Muscle layer of colon (tissue), 2 donors: ENCODE data around the gene ABCC11.

ENCODE experiments used
- H3K27ac ChIP-seq: one replicate; pipeline ENCODE4 v1.7.0; 2013; ENCODE audit warnings: low read depth, mild to moderate bottlenecking, low read length, moderate library complexity
- H3K27me3 ChIP-seq, 2 donors: one replicate each; pipeline ENCODE4 v1.7.0; 2013; ENCODE audit warnings: low read length in 2 of 2, mild to moderate bottlenecking in 2 of 2; ENCODE audit not compliant: insufficient read depth in 2 of 2, control insufficient read depth in 1 of 2
- H3K36me3 ChIP-seq: one replicate; pipeline ENCODE4 v1.7.0; 2013; ENCODE audit warnings: mild to moderate bottlenecking, low read length; ENCODE audit not compliant: insufficient read depth
- H3K4me1 ChIP-seq: one replicate; pipeline ENCODE4 v1.7.0; 2013; ENCODE audit warnings: mild to moderate bottlenecking, low read length; ENCODE audit not compliant: insufficient read depth
- H3K4me3 ChIP-seq, 2 donors: one replicate each; pipeline ENCODE4 v1.7.0; 2013; ENCODE audit warnings: low read length in 2 of 2, low read depth in 1 of 2, mild to moderate bottlenecking in 1 of 2, moderate library complexity in 1 of 2
- H3K9ac ChIP-seq: one replicate; pipeline ENCODE4 v1.7.0; 2013; ENCODE audit warnings: low read length
- H3K9me3 ChIP-seq: one replicate; pipeline ENCODE4 v1.7.0; 2013; ENCODE audit warnings: mild to moderate bottlenecking, low read length
- donor health status: abdominal sarcoma.
- donor health status: Adenocarcinoma of cecum.

Gene ABCC11

DNA sequence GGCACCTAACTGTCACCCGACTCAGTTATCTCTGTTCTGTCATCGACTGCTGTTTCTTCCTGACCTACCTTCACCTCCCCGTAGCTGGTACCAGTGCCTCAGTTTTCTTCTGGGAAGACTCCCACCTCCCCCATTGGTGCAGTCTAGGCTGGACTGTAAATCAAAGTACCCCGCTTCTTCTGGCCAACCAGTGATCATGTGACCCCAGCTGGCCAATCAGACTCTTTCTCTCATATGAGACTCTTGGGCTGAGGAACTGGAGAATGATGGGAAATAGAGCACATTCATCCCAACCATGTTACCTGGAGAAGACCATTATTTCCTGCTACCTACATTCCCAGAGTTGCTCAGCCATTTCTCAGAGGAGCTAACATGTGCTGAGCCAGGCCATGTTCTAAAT lies 23.8 kb downstream of the ABCC11 start:
- no peaks in the 10 kb centered on the region for H3K36me3 ChIP-seq

GRCh38 chr16:48220891-48221290 lies 26.4 kb downstream of the ABCC11 start:
- no peaks in the 10 kb centered on the region for H3K27me3 ChIP-seq
- no peaks in the 10 kb centered on the region for H3K4me1 ChIP-seq
- no peak overlapping the region for H3K4me3 ChIP-seq
- no peak overlapping the region for H3K27ac ChIP-seq
- H3K9me3 ChIP-seq = no peaks in the 10 kb centered on the region
- H3K9ac ChIP-seq = no peak overlapping the region
- no peaks in the 10 kb centered on the region for H3K36me3 ChIP-seq

More for the DNA sequence above, 23.8 kb downstream of the ABCC11 start:
- Histone ChIP-seq H3K4me3 (no peak overlapping the region), H3K27ac (no peak overlapping the region), H3K4me1 (no peaks in the 10 kb centered on the region), H3K27me3 (no peaks in the 10 kb centered on the region), H3K9me3 (no peaks in the 10 kb centered on the region), H3K9ac (no peak overlapping the region)

GRCh38 chr16:48218473-48218872 lies 28.9 kb downstream of the ABCC11 start:
- no peaks in the 10 kb centered on the region for H3K36me3 ChIP-seq
- no peaks in the 10 kb centered on the region for H3K27me3 ChIP-seq
- H3K4me1 ChIP-seq = no peaks in the 10 kb centered on the region
- H3K4me3 ChIP-seq = no peak overlapping the region
- H3K9me3 ChIP-seq = no peaks in the 10 kb centered on the region
- H3K27ac ChIP-seq = no peak overlapping the region
- no peak overlapping the region for H3K9ac ChIP-seq

GRCh38 chr16:48217708-48218107 lies 29.6 kb downstream of the ABCC11 start:
- no peak overlapping the region for H3K27ac ChIP-seq
- no peaks in the 10 kb centered on the region for H3K27me3 ChIP-seq
- no peak overlapping the region for H3K4me3 ChIP-seq
- H3K36me3 ChIP-seq = no peaks in the 10 kb centered on the region
- H3K9me3 ChIP-seq = no peaks in the 10 kb centered on the region
- no peaks in the 10 kb centered on the region for H3K4me1 ChIP-seq
- H3K9ac ChIP-seq = no peak overlapping the region

GRCh38 chr16:48215738-48216137 lies 31.6 kb downstream of the ABCC11 start:
- Histone ChIP-seq H3K9ac (no peak overlapping the region), H3K9me3 (no peaks in the 10 kb centered on the region), H3K4me1 (no peaks in the 10 kb centered on the region), H3K4me3 (no peak overlapping the region), H3K36me3 (no peaks in the 10 kb centered on the region), H3K27ac (no peak overlapping the region), H3K27me3 (no peaks in the 10 kb centered on the region)

DNA sequence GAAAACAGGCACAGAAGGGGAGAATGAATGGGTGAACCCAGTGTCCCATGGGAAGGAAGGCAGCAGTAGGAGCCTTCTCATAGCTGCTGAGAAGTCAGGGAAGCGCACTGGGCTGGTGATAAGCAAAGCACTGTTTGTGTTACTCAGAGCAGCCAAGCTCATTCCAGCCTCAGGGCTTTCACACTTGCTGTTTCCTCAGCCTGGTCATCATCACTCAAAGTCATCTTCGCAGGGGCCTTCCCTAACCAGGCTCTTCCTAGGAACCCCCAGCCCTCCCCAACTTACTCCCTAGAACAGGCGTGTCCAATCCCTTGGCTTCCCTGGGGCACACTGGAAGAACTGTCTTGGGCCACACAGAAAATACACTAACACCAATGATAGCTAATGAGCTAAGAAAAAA lies 35.3 kb downstream of the ABCC11 start:
- H3K27me3 ChIP-seq = no peaks in the 10 kb centered on the region
- H3K4me3 ChIP-seq = no peak overlapping the region
- H3K9ac ChIP-seq = no peak overlapping the region
- H3K9me3 ChIP-seq = no peaks in the 10 kb centered on the region
- H3K36me3 ChIP-seq = no peaks in the 10 kb centered on the region
- H3K27ac ChIP-seq = no peak overlapping the region
- H3K4me1 ChIP-seq = no peaks in the 10 kb centered on the region

DNA sequence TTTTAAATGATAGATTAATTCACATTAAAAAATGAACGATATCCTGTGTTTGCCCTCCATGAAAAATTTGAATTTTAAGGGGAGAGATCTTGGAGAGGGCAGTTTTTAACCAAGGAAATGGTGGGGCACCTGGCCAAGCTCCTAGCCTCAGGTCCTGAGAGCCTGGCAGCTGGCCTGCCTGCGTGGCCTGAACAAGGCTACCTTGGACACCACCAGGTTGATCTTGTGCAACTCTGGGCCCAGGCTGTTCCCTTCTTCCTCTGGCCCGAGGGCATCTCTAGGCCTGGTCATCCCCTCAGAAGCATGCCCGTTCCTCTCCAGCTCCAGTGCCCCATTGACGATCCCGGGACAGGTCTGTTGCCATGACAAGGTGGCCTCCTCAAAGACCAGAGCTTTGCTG lies 36.6 kb downstream of the ABCC11 start:
- Histone ChIP-seq H3K36me3 (no peaks in the 10 kb centered on the region), H3K9me3 (no peaks in the 10 kb centered on the region), H3K4me1 (no peaks in the 10 kb centered on the region), H3K9ac (no peak overlapping the region), H3K4me3 (no peak overlapping the region), H3K27me3 (no peaks in the 10 kb centered on the region), H3K27ac (no peak overlapping the region)

GRCh38 chr16:48206594-48207242 lies 40.6 kb downstream of the ABCC11 start:
- no peaks in the 10 kb centered on the region for H3K9me3 ChIP-seq

DNA sequence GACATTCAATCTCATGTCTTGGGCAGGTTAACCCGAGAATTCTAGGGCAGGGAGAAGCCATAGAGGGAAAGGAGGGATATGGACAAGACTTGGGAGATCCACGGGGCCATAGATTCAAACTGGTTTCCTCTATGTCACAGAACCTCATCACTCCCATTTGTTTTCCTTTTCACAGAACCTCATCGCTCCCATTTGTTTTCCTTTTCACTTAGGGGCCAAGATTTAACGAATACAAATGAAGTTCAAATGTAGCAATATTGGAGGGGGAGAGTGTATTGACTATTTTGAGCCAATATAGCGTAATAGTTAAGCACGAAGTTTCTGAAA lies 42.6 kb downstream of the ABCC11 start:
- no peaks in the 10 kb centered on the region for H3K4me1 ChIP-seq
- no peak overlapping the region for H3K9ac ChIP-seq
- no peak overlapping the region for H3K4me3 ChIP-seq
- H3K27me3 ChIP-seq = no peaks in the 10 kb centered on the region
- H3K36me3 ChIP-seq = no peaks in the 10 kb centered on the region
- no peaks in the 10 kb centered on the region for H3K9me3 ChIP-seq
- no peak overlapping the region for H3K27ac ChIP-seq

More at GRCh38 chr16:48206594-48207242, 40.6 kb downstream of the ABCC11 start:
- Histone ChIP-seq H3K27ac (no peak overlapping the region), H3K4me1 (no peaks in the 10 kb centered on the region), H3K27me3 (no peaks in the 10 kb centered on the region), H3K36me3 (no peaks in the 10 kb centered on the region), H3K9ac (no peak overlapping the region), H3K4me3 (no peak overlapping the region)

DNA sequence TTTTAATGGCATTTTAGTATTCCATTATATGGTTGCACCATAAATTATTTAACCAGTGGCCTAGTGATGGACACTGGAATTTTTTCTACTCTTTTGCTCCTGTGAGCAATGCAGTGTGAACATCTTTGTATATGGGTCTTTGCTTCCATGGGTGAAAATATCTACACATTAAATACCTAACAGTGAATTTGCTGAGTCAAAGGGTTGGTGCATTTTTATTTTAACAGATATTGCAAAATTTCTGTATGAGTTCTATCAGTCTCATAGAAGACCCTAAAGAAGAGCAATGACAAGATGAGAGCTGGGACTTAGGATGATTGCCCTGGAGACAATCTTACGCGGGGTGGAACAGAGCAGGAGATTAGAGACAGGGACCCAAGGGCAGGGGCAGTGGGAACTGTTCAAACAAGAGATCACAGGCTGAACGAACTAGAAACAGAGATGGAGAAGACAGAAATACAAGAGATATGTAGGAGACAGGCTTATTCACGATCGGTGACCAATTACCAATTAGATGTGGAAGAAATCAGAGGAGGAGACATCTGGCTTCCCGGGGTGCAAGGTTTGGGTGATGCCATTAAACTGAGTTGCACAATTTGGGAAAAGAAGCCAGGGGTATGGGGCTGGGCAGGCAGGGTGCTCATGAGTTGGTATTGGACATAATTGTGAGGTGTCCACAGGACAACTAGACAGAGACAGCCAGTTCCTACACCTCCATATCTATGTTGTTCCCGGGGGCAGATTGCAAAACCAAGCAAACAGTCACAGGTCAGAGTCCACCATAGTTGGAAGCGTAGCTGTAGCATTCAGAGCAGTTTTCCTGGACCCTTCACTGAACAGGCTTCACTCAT lies 43.1 kb downstream of the ABCC11 start:
- H3K9ac ChIP-seq = no peak overlapping the region

GRCh38 chr16:48201515-48202201 lies 45.7 kb downstream of the ABCC11 start:
- H3K9ac ChIP-seq = no peak overlapping the region
- H3K9me3 ChIP-seq = no peaks in the 10 kb centered on the region
- H3K4me3 ChIP-seq = no peak overlapping the region
- no peaks in the 10 kb centered on the region for H3K36me3 ChIP-seq
- no peaks in the 10 kb centered on the region for H3K4me1 ChIP-seq
- H3K27me3 ChIP-seq = no peaks in the 10 kb centered on the region
- no peak overlapping the region for H3K27ac ChIP-seq

More for the DNA sequence above, 43.1 kb downstream of the ABCC11 start:
- H3K9me3 ChIP-seq = no peaks in the 10 kb centered on the region
- no peaks in the 10 kb centered on the region for H3K27me3 ChIP-seq
- no peak overlapping the region for H3K4me3 ChIP-seq
- H3K36me3 ChIP-seq = no peaks in the 10 kb centered on the region
- no peaks in the 10 kb centered on the region for H3K4me1 ChIP-seq
- no peak overlapping the region for H3K27ac ChIP-seq
